Lung (tissue), 12 donors: ENCODE data around the gene ADCY10. TPM values are rescaled to one million over a fixed set of nuclear protein-coding genes. Genes with fewer than 3 reads are reported as not detected.

Experiments
- ATAC-seq: fragments of 200-7000 bp; cut with Tn5 transposase; one replicate; pipeline ENCODE4 v1.9.1; 2020; ENCODE audit warnings: moderate number of reproducible peaks; ENCODE audit not compliant: insufficient read depth, low FRiP score
- DNase-seq, 3 donors: peaks; one replicate each; pipeline ENCODE4 v3.0.0-alpha.2; 2013 to 2017
- H3K27ac ChIP-seq, 2 donors: one replicate each; pipeline ENCODE4 v1.5.1; 2013; ENCODE audit warnings: mild to moderate bottlenecking in 2 of 2, moderate library complexity in 2 of 2, control low read depth in 1 of 2, inconsistent platforms in 1 of 2, low read depth in 1 of 2, low read length in 1 of 2
- H3K27me3 ChIP-seq, 3 donors: one replicate each; pipeline ENCODE4 v1.5.1; 2013; ENCODE audit warnings: low read length in 2 of 3; ENCODE audit not compliant: control insufficient read depth in 3 of 3, insufficient read depth in 3 of 3
- H3K36me3 ChIP-seq, 4 donors: one replicate each; pipeline ENCODE4 v1.5.1; 2013; ENCODE audit warnings: low read length in 4 of 4, mild to moderate bottlenecking in 1 of 4, moderate library complexity in 1 of 4; ENCODE audit not compliant: control insufficient read depth in 4 of 4, insufficient read depth in 4 of 4
- H3K4me1 ChIP-seq, 5 donors: one replicate each; pipeline ENCODE4 v1.5.1; 2013; ENCODE audit warnings: low read length in 5 of 5, mild to moderate bottlenecking in 2 of 5, moderate library complexity in 1 of 5; ENCODE audit not compliant: control insufficient read depth in 5 of 5, insufficient read depth in 5 of 5
- H3K4me3 ChIP-seq: one replicate; pipeline ENCODE4 v1.5.1; 2013; ENCODE audit warnings: mild to moderate bottlenecking, control low read depth, moderate library complexity
- H3K9ac ChIP-seq, 2 donors: one replicate each; pipeline ENCODE4 v1.5.1; 2013; ENCODE audit warnings: low read length in 2 of 2, control low read depth in 1 of 2; ENCODE audit not compliant: insufficient read depth in 1 of 2
- H3K9me3 ChIP-seq, 4 donors: one replicate each; pipeline ENCODE4 v1.5.1; 2013; ENCODE audit warnings: low read length in 3 of 4, mild to moderate bottlenecking in 1 of 4, moderate library complexity in 1 of 4; ENCODE audit not compliant: control insufficient read depth in 4 of 4, insufficient read depth in 3 of 4
- WGBS, 2 donors: extraction: QIAGEN DNeasy Blood & Tissue Kit; methylation state at CpG; one replicate each; pipeline ENCODE4 v1.1.7; 2013; 5-methylcytosine and 5-hydroxymethylcytosine counted together
- polyA plus RNA-seq, 2 donors: library from polyadenylated mRNA; stranded (reverse); fragments of 200-250 nt; gene quantifications; one replicate each; pipeline ENCODE4 v1.2.1, GENCODE V29; 2013
- total RNA-seq, 2 donors: library from RNA; depleted of rRNA in 1 of 2; stranded (reverse); fragments of >200 nt in 1 of 2; gene quantifications; one replicate each; pipeline ENCODE4 v1.2.1, GENCODE V29; 2014 to 2021
- TF ChIP-seq, protein P1 (sequence below): IDR thresholded peaks from 2 replicates; pipeline ENCODE4 v1.5.1; 2012; ENCODE audit warnings: mild to moderate bottlenecking; ENCODE audit errors: control extremely low read depth, extremely low read depth
- donor health status: control.
- donor health status: control.
- donor health status: Bipolar disorder and iron deficiency.
- donor health status: healthy.
- donor health status: DM: yes; HTN: yes; CAD: no.

The ADCY10 gene
- total and polyA plus RNA-seq, 4 donors = 0.06 to 0.10 (median 0.09) TPM; not detected in 1

DNA sequence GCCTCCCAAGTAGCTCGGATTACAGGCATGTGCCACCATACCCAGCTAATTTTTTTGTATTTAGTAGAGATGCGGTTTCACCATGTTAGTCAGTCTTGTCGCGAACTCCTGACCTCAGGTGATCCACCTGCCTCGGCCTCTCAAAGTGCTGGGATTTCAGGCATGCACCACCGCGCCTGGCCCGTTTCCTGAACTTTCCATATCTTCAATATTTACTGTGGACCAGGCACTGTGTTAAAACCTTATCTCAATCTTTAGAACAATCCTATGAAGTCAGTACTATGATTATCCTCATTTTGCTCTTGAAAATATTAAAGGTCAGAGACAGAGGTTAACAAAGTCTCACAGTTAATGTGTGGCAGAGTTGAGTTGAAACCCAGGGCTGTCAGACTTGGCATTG, 1.6 kb upstream of the ADCY10 start:
- WGBS, 2 donors = 96% methylated on average over 8 of the region's 8 CpGs
- H3K27ac ChIP-seq = no peak overlapping the region
- DNase-seq = no peak
- TF ChIP-seq, protein P1, sequence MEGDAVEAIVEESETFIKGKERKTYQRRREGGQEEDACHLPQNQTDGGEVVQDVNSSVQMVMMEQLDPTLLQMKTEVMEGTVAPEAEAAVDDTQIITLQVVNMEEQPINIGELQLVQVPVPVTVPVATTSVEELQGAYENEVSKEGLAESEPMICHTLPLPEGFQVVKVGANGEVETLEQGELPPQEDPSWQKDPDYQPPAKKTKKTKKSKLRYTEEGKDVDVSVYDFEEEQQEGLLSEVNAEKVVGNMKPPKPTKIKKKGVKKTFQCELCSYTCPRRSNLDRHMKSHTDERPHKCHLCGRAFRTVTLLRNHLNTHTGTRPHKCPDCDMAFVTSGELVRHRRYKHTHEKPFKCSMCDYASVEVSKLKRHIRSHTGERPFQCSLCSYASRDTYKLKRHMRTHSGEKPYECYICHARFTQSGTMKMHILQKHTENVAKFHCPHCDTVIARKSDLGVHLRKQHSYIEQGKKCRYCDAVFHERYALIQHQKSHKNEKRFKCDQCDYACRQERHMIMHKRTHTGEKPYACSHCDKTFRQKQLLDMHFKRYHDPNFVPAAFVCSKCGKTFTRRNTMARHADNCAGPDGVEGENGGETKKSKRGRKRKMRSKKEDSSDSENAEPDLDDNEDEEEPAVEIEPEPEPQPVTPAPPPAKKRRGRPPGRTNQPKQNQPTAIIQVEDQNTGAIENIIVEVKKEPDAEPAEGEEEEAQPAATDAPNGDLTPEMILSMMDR = no peak
- no peak overlapping the region for H3K4me3 ChIP-seq
- H3K9me3 ChIP-seq = no peaks in the 10 kb centered on the region
- peaks cover 0 to 3% (median 0%) of the 10 kb centered on the region in 5 donors for H3K4me1 ChIP-seq
- peaks cover 2 to 11% (median 5%) of the 10 kb centered on the region in 4 donors for H3K36me3 ChIP-seq
- no peak for ATAC-seq
- no peaks in the 10 kb centered on the region for H3K27me3 ChIP-seq
- H3K9ac ChIP-seq = no peak overlapping the region

DNA sequence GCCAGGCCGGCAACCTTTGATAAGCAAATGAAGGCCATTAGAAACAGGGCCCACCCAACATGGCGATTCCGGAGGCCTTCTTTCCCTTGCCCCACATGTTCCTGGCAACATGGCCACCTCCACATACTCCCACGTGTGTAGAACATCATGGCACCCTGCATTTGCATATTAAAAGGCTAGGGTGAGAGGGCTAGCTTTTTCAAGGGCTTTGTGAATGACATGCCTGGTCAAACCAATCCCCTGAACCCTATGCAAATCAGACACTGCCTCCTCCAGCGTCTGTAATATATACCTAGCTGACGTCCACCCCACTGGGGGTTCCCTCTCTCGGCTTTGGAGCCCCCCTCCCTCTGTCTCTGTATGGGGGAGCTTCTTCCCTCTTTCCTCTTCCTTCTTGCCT, 1.6 kb downstream of the ADCY10 start:
- H3K27ac ChIP-seq = no peak overlapping the region
- 87 to 91% methylated on average over 7 of the region's 7 CpGs for WGBS, 2 donors
- ATAC-seq (no peak), DNase-seq (no peak)
- H3K9ac ChIP-seq = no peak overlapping the region
- no peaks in the 10 kb centered on the region for H3K27me3 ChIP-seq
- H3K4me3 ChIP-seq = no peak overlapping the region
- H3K4me1 ChIP-seq = peaks cover 0 to 5% (median 0%) of the 10 kb centered on the region in 5 donors
- H3K36me3 ChIP-seq = peaks cover 2 to 11% (median 4%) of the 10 kb centered on the region in 4 donors
- TF ChIP-seq, protein P1 = no peak
- no peaks in the 10 kb centered on the region for H3K9me3 ChIP-seq

DNA sequence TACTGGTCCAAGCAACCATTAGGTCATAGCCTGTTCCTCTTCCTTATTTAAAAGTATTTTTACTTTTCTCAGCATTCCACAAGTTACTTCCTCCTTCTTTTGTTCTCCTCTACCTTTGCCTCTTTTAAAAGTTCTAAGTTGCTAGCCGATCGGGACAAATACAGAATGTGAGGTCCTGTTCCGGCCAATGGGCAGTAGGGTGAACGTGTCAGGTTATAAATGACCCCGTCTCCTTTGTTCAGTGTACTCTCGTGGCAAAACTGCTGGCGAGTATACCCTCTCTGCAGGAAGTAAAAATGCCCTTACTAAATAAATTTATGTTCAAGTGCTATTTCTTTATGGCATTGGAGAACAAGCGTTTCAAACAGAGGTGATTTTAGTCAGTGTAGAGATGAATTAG, 2.5 kb downstream of the ADCY10 start:
- Histone ChIP-seq H3K36me3 (peaks cover 2 to 4% (median 3%) of the 10 kb centered on the region in 4 donors), H3K27ac (no peak overlapping the region), H3K27me3 (no peaks in the 10 kb centered on the region), H3K4me1 (peaks cover 0 to 5% (median 0%) of the 10 kb centered on the region in 5 donors), H3K9me3 (no peaks in the 10 kb centered on the region), H3K4me3 (no peak overlapping the region), H3K9ac (no peak overlapping the region)
- DNase-seq (no peak), ATAC-seq (no peak)
- TF ChIP-seq, protein P1 = no peak
- 47 to 53% methylated on average over 8 of the region's 8 CpGs for WGBS, 2 donors

DNA sequence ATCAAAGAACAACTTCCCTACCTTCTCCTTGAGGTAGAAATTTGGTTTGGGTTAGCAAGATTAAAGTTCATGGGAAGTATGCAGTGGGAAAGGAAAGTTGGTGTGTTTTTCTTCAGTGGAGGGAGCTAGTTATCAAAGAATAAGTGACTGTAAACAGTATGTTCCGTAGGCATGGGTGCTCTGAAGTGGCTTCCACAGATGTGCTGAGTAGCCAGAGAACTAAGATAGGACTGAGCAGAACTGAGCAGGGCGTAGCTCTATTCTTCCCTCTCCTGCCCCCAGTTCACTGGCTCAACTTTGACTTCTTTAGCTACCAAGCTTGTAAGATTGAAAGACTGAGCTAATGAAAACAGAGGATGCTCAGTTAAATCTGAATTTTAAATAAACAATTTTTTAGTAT, 3.4 kb downstream of the ADCY10 start:
- WGBS, 2 donors = 69 to 73% methylated on average over 2 of the region's 2 CpGs
- Histone ChIP-seq H3K9ac (no peak overlapping the region), H3K27ac (no peak overlapping the region), H3K27me3 (no peaks in the 10 kb centered on the region), H3K4me3 (no peak overlapping the region), H3K9me3 (no peaks in the 10 kb centered on the region), H3K36me3 (peaks cover under 1 to 3% (median 2%) of the 10 kb centered on the region in 4 donors), H3K4me1 (peaks cover 0 to 5% (median 0%) of the 10 kb centered on the region in 5 donors)
- ATAC-seq (no peak), DNase-seq (no peak)
- TF ChIP-seq, protein P1 = no peak
